H9 (cell line): ENCODE measurements around the gene CCDC174. TPM values are rescaled to one million over a fixed set of nuclear protein-coding genes. Genes with fewer than 3 reads are reported as not detected.

Experiments used
- DNase-seq: peaks from one replicate; pipeline ENCODE4 v3.0.0-alpha.2; 2017
- H2AFZ ChIP-seq: one replicate; pipeline ENCODE4 v1.6.1; 2013; ENCODE audit warnings: mild to moderate bottlenecking, low read length, control low read depth, moderate library complexity
- H2AK5ac ChIP-seq: 2 replicates; pipeline ENCODE4 v1.6.1; 2013; ENCODE audit warnings: low read length, control low read depth, mixed read lengths; ENCODE audit not compliant: insufficient read length
- H2BK120ac ChIP-seq: one replicate; pipeline ENCODE4 v1.6.1; 2013; ENCODE audit warnings: low read depth, mild to moderate bottlenecking, low read length, control low read depth, inconsistent platforms; ENCODE audit not compliant: poor library complexity, severe bottlenecking
- H2BK12ac ChIP-seq: 2 replicates; pipeline ENCODE4 v1.6.1; 2013; ENCODE audit warnings: low read length, control low read depth, mixed read lengths, low read depth; ENCODE audit not compliant: insufficient read length
- H2BK15ac ChIP-seq: 2 replicates; pipeline ENCODE4 v1.6.1; 2013; ENCODE audit warnings: low read depth, low read length, control low read depth
- H2BK20ac ChIP-seq: one replicate; pipeline ENCODE4 v1.6.1; 2013; ENCODE audit warnings: low read depth, mild to moderate bottlenecking, low read length, control low read depth, inconsistent platforms; ENCODE audit not compliant: poor library complexity, severe bottlenecking
- H2BK5ac ChIP-seq: 2 replicates; pipeline ENCODE4 v1.6.1; 2013; ENCODE audit warnings: low read length, control low read depth, mixed read lengths; ENCODE audit not compliant: insufficient read length
- H3K14ac ChIP-seq: 2 replicates; pipeline ENCODE4 v1.6.1; 2013; ENCODE audit warnings: low read length, control low read depth; ENCODE audit not compliant: insufficient read depth
- H3K18ac ChIP-seq: 2 replicates; pipeline ENCODE4 v1.6.1; 2013; ENCODE audit warnings: low read depth, mild to moderate bottlenecking, mixed read lengths, low read length, control low read depth; ENCODE audit not compliant: insufficient read length
- H3K23ac ChIP-seq: 2 replicates; pipeline ENCODE4 v1.6.1; 2013; ENCODE audit warnings: low read length, control low read depth, mixed read lengths, low read depth; ENCODE audit not compliant: insufficient read length
- H3K23me2 ChIP-seq: 2 replicates; pipeline ENCODE4 v1.6.1; 2013; ENCODE audit warnings: low read depth, mild to moderate bottlenecking, mixed read lengths, low read length, control low read depth; ENCODE audit not compliant: insufficient read length, poor library complexity, severe bottlenecking
- H3K27ac ChIP-seq: 2 replicates; pipeline ENCODE4 v1.5.1; 2013; ENCODE audit warnings: low read length, control low read depth, mixed read lengths, low read depth; ENCODE audit not compliant: insufficient read length
- H3K27me3 ChIP-seq: 2 replicates; pipeline ENCODE4 v1.6.1; 2013; ENCODE audit warnings: low read length, control low read depth, inconsistent platforms; ENCODE audit not compliant: insufficient read depth
- H3K4ac ChIP-seq: 2 replicates; pipeline ENCODE4 v1.6.1; 2013; ENCODE audit warnings: low read depth, mild to moderate bottlenecking, control low read depth, inconsistent platforms, low read length, moderate library complexity
- H3K4me1 ChIP-seq: 2 replicates; pipeline ENCODE4 v1.6.1; 2013; ENCODE audit warnings: low read length, control low read depth, inconsistent platforms; ENCODE audit not compliant: insufficient read depth
- H3K4me2 ChIP-seq: 2 replicates; pipeline ENCODE4 v1.6.1; 2013; ENCODE audit warnings: low read length, control low read depth, mixed read lengths; ENCODE audit not compliant: insufficient read length, insufficient read depth
- H3K56ac ChIP-seq: 2 replicates; pipeline ENCODE4 v1.6.1; 2013; ENCODE audit warnings: low read depth, mild to moderate bottlenecking, mixed read lengths, low read length, control low read depth; ENCODE audit not compliant: insufficient read length
- H3K79me1 ChIP-seq: 2 replicates; pipeline ENCODE4 v1.6.1; 2013; ENCODE audit warnings: low read depth, mild to moderate bottlenecking, moderate library complexity, low read length, control low read depth, inconsistent platforms; ENCODE audit not compliant: insufficient read depth, poor library complexity, severe bottlenecking
- H3K79me2 ChIP-seq: 2 replicates; pipeline ENCODE4 v1.6.1; 2013; ENCODE audit warnings: low read length, control low read depth, inconsistent platforms; ENCODE audit not compliant: insufficient read depth
- H3K9ac ChIP-seq: 2 replicates; pipeline ENCODE4 v1.6.1; 2013; ENCODE audit warnings: low read length, control low read depth, mixed read lengths; ENCODE audit not compliant: insufficient read length; ENCODE audit errors: extremely low read depth
- H3K9me3 ChIP-seq: one replicate; pipeline ENCODE4 v1.6.1; 2013; ENCODE audit warnings: low read depth, low read length, inconsistent platforms; ENCODE audit not compliant: control insufficient read depth
- H3T11ph ChIP-seq: one replicate; pipeline ENCODE4 v1.6.1; 2013; ENCODE audit warnings: mild to moderate bottlenecking, low read length, control low read depth, inconsistent platforms
- H4K20me1 ChIP-seq: one replicate; pipeline ENCODE4 v1.6.1; 2013; ENCODE audit not compliant: control insufficient read depth, insufficient read length, insufficient read depth
- H4K5ac ChIP-seq: 2 replicates; pipeline ENCODE4 v1.6.1; 2013; ENCODE audit warnings: low read depth, mild to moderate bottlenecking, mixed read lengths, low read length, control low read depth; ENCODE audit not compliant: insufficient read length
- H4K8ac ChIP-seq: replicated peaks from 2 replicates; pipeline ENCODE4 v1.6.1; 2013; ENCODE audit warnings: low read length, control low read depth, mixed read lengths, low read depth; ENCODE audit not compliant: insufficient read length
- H4K91ac ChIP-seq: 2 replicates; pipeline ENCODE4 v1.6.1; 2013; ENCODE audit warnings: low read depth, mild to moderate bottlenecking, moderate library complexity, mixed read lengths, low read length, control low read depth; ENCODE audit not compliant: insufficient read length
- H3K27ac Mint-ChIP-seq, 3 experiments: 2 replicates in 2 of 3; 3 replicates in 1 of 3; pipeline ENCODE4 v1.8.0; 2020 to 2021; ENCODE audit warnings: mixed read lengths in 3 of 3, mild to moderate bottlenecking in 1 of 3, moderate library complexity in 1 of 3
- H3K27me3 Mint-ChIP-seq: 2 replicates; pipeline ENCODE4 v1.8.0; 2021; ENCODE audit warnings: low read depth, mild to moderate bottlenecking, moderate library complexity, mixed read lengths
- H3K36me3 Mint-ChIP-seq, 3 experiments: 2 replicates in 2 of 3; 3 replicates in 1 of 3; pipeline ENCODE4 v1.8.0; 2020 to 2021; ENCODE audit warnings: low read depth in 3 of 3, mixed read lengths in 3 of 3; ENCODE audit not compliant: insufficient read depth in 1 of 3
- H3K4me1 Mint-ChIP-seq, 2 experiments: 2 replicates each; pipeline ENCODE4 v1.8.0; 2020; ENCODE audit warnings: mixed read lengths in 2 of 2
- H3K4me3 Mint-ChIP-seq, 2 experiments: 2 replicates in 1 of 2; 3 replicates in 1 of 2; pipeline ENCODE4 v1.8.0; 2020 to 2021; ENCODE audit warnings: mild to moderate bottlenecking in 2 of 2, mixed read lengths in 2 of 2, moderate library complexity in 1 of 2
- H3K9me3 Mint-ChIP-seq, 2 experiments: 2 replicates in 1 of 2; 3 replicates in 1 of 2; pipeline ENCODE4 v1.8.0; 2020; ENCODE audit warnings: mild to moderate bottlenecking in 2 of 2, mixed read lengths in 2 of 2, moderate library complexity in 1 of 2
- total RNA-seq: library from RNA; stranded (reverse); gene quantifications from 2 replicates; pipeline ENCODE4 v1.2.1, GENCODE V29; 2021
- TF ChIP-seq, protein P1 (sequence below): fragments of 200-600 bp; sonication (generic); conservative IDR thresholded peaks from 3 replicates; pipeline ENCODE4 v1.8.0; 2021; ENCODE audit warnings: antibody characterized with exemption, mild to moderate bottlenecking

Gene CCDC174
- total RNA-seq, 1 experiment from 2014 or later, result 15.2 TPM

DNA sequence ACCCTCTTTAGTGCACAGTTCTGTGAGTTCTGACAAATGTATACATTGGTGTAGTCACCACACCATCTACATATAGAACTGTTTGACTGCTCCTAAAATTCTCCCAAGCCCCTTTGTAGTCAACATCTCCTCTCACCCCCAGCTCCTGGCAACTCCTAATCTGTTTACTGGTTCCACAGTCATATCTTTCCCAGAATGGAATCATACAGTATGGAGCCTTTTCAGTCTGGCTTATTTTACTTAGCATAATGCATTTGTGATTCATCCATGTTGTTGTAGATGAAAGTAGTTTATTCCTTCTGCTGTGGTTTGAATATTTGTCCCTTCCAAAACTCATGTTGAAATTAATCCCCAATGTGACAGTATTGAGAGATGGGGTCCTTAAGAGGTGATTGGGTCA is 41.6 kb upstream of the CCDC174 start:
- Mint-ChIP-seq H3K4me1 (peaks cover 0 to 11% of the 10 kb centered on the region in 2 experiments; a peak in 3 of 4 replicates), H3K9me3 (no peaks in the 10 kb centered on the region), H3K36me3 (no peaks in the 10 kb centered on the region), H3K4me3 (no peak overlapping the region), H3K27me3 (peaks cover 39% of the 10 kb centered on the region), H3K27ac (no peak overlapping the region)
- H3K79me1 ChIP-seq, result no peaks in the 10 kb centered on the region
- H2BK120ac ChIP-seq, result no peak overlapping the region
- no peaks in the 10 kb centered on the region for H3K9me3 ChIP-seq
- no peak overlapping the region for H3K4ac ChIP-seq
- H3K23me2 ChIP-seq, result no peaks in the 10 kb centered on the region
- H3K79me2 ChIP-seq, result no peaks in the 10 kb centered on the region
- no peak overlapping the region for H2BK20ac ChIP-seq
- no peak overlapping the region for H4K91ac ChIP-seq
- H3K23ac ChIP-seq, result no peak overlapping the region
- no peak overlapping the region for H4K5ac ChIP-seq
- H2BK5ac ChIP-seq, result no peak overlapping the region
- no peak overlapping the region for H4K8ac ChIP-seq
- H2BK12ac ChIP-seq, result no peak overlapping the region
- no peaks in the 10 kb centered on the region for H3K27me3 ChIP-seq
- TF ChIP-seq, protein P1, sequence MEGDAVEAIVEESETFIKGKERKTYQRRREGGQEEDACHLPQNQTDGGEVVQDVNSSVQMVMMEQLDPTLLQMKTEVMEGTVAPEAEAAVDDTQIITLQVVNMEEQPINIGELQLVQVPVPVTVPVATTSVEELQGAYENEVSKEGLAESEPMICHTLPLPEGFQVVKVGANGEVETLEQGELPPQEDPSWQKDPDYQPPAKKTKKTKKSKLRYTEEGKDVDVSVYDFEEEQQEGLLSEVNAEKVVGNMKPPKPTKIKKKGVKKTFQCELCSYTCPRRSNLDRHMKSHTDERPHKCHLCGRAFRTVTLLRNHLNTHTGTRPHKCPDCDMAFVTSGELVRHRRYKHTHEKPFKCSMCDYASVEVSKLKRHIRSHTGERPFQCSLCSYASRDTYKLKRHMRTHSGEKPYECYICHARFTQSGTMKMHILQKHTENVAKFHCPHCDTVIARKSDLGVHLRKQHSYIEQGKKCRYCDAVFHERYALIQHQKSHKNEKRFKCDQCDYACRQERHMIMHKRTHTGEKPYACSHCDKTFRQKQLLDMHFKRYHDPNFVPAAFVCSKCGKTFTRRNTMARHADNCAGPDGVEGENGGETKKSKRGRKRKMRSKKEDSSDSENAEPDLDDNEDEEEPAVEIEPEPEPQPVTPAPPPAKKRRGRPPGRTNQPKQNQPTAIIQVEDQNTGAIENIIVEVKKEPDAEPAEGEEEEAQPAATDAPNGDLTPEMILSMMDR, result no peak
- no peak overlapping the region for H3K56ac ChIP-seq
- H3K9ac ChIP-seq, result no peak overlapping the region
- H2BK15ac ChIP-seq, result no peak overlapping the region
- H3K4me2 ChIP-seq, result no peak overlapping the region
- no peak overlapping the region for H3K14ac ChIP-seq
- H2AFZ ChIP-seq, result no peak overlapping the region
- no peak overlapping the region for H3K18ac ChIP-seq
- DNase-seq, result no peak
- no peak overlapping the region for H3K27ac ChIP-seq
- H2AK5ac ChIP-seq, result no peak overlapping the region
- no peak overlapping the region for H3T11ph ChIP-seq
- H4K20me1 ChIP-seq, result no peaks in the 10 kb centered on the region
- no peaks in the 10 kb centered on the region for H3K4me1 ChIP-seq
